HepG2 (cell line): ENCODE results near the gene MRI1. TPM values are rescaled to one million over a fixed set of nuclear protein-coding genes. Genes with fewer than 3 reads are reported as not detected.

Source experiments
- FOXA1 ChIP-seq, 2 experiments: fragments of 450-650 bp in 1 of 2; sonication (generic) in 1 of 2; formaldehyde crosslinking in 1 of 2; IDR thresholded peaks; 2 replicates each; pipeline versions ENCODE4 v1.4.0 to v1.6.1; 2016 to 2020; ENCODE audit warnings: missing genetic modification reagents in 1 of 2
- GTF3A ChIP-seq: sonication (generic); formaldehyde crosslinking; conservative IDR thresholded peaks from 2 replicates; pipeline ENCODE4 v1.4.0; 2020; ENCODE audit warnings: mild to moderate bottlenecking, missing genetic modification reagents
- MED1 ChIP-seq: sonication (generic); formaldehyde crosslinking; IDR thresholded peaks from 2 replicates; pipeline ENCODE4 v1.4.0; 2020; ENCODE audit warnings: missing genetic modification reagents
- NRL ChIP-seq: sonication (generic); formaldehyde crosslinking; IDR thresholded peaks from 2 replicates; pipeline ENCODE4 v1.5.0; 2020; ENCODE audit warnings: missing genetic modification reagents, mild to moderate bottlenecking, moderate library complexity, borderline replicate concordance
- REPIN1 ChIP-seq: sonication (generic); formaldehyde crosslinking; IDR thresholded peaks from 2 replicates; pipeline ENCODE4 v1.8.0; 2022; ENCODE audit warnings: missing genetic modification reagents, low read depth, mild to moderate bottlenecking, borderline replicate concordance
- RNF2 ChIP-seq: fragments of 450-650 bp; conservative IDR thresholded peaks from 2 replicates; pipeline ENCODE4 v1.6.1; 2016; ENCODE audit warnings: low read depth
- SMARCC2 ChIP-seq: fragments of 450-650 bp; IDR thresholded peaks from 2 replicates; pipeline ENCODE4 v1.6.1; 2017; ENCODE audit warnings: antibody characterized with exemption, mild to moderate bottlenecking
- ZNF17 ChIP-seq: sonication (generic); formaldehyde crosslinking; IDR thresholded peaks from 2 replicates; pipeline ENCODE4 v1.5.0; 2020; ENCODE audit warnings: mild to moderate bottlenecking, missing genetic modification reagents
- ZNF224 ChIP-seq: sonication (generic); formaldehyde crosslinking; IDR thresholded peaks from 2 replicates; pipeline ENCODE4 v1.5.0; 2020; ENCODE audit warnings: mild to moderate bottlenecking, missing genetic modification reagents
- ZNF292 ChIP-seq: sonication (generic); formaldehyde crosslinking; IDR thresholded peaks from 2 replicates; pipeline ENCODE4 v1.8.1; 2022; ENCODE audit warnings: mild to moderate bottlenecking, low read depth, missing genetic modification reagents, borderline replicate concordance
- ZNF33A ChIP-seq: sonication (generic); formaldehyde crosslinking; IDR thresholded peaks from 2 replicates; pipeline ENCODE4 v1.5.1; 2020; ENCODE audit warnings: missing genetic modification reagents, mild to moderate bottlenecking, moderate library complexity, borderline replicate concordance
- ZNF382 ChIP-seq: sonication (generic); formaldehyde crosslinking; IDR thresholded peaks from 2 replicates; pipeline ENCODE4 v1.5.0; 2020; ENCODE audit warnings: missing genetic modification reagents, mild to moderate bottlenecking, borderline replicate concordance
- ZNF460 ChIP-seq: sonication (generic); formaldehyde crosslinking; IDR thresholded peaks from 2 replicates; pipeline ENCODE4 v1.5.1; 2020; ENCODE audit warnings: missing genetic modification reagents, mild to moderate bottlenecking, borderline replicate concordance
- ZNF501 ChIP-seq: sonication (generic); formaldehyde crosslinking; IDR thresholded peaks from 2 replicates; pipeline ENCODE4 v1.5.1; 2020; ENCODE audit warnings: mild to moderate bottlenecking, moderate library complexity, missing genetic modification reagents
- ZNF670 ChIP-seq: sonication (generic); formaldehyde crosslinking; IDR thresholded peaks from 2 replicates; pipeline ENCODE4 v1.8.0; 2022; ENCODE audit warnings: mild to moderate bottlenecking, missing genetic modification reagents, borderline replicate concordance
- ZNF724P ChIP-seq: sonication (generic); formaldehyde crosslinking; IDR thresholded peaks from 2 replicates; pipeline ENCODE4 v1.8.0; 2022; ENCODE audit warnings: missing genetic modification reagents, borderline replicate concordance
- ZNF75D ChIP-seq: sonication (generic); formaldehyde crosslinking; IDR thresholded peaks from 2 replicates; pipeline ENCODE4 v1.8.1; 2023; ENCODE audit warnings: missing genetic modification reagents, mild to moderate bottlenecking, borderline replicate concordance
- polyA plus RNA-seq, 8 experiments: library from polyadenylated mRNA; depleted of rRNA in 3 of 8; stranded (reverse) in 7 of 8; unstranded in 1 of 8; fragments of >200 nt; fragmentation: Illumina TruSeq in 4 of 8; extraction: Trizol in 4 of 8; gene quantifications; 2 replicates each; pipeline versions ENCODE4 v1.2.1 to v1.2.3, GENCODE V29; 2011 to 2016; ENCODE audit warnings: low read depth in 4 of 8, missing spikeins in 1 of 8, mixed read lengths in 1 of 8; ENCODE audit not compliant: insufficient read depth in 1 of 8
- total RNA-seq, 5 experiments: library from RNA; depleted of rRNA; stranded (reverse); fragments of >200 nt; fragmentation: Illumina TruSeq; extraction: Trizol; gene quantifications; 2 replicates each; pipeline ENCODE4 v1.2.3, GENCODE V29; 2016; ENCODE audit warnings: low read depth in 1 of 5
- TF ChIP-seq, protein P1 (sequence below): IDR thresholded peaks from 2 replicates; pipeline ENCODE4 v1.6.1; 2016; ENCODE audit warnings: missing compliant biosample characterization, missing genetic modification reagents, borderline replicate concordance
- TF ChIP-seq, protein P2 (sequence below): sonication (generic); formaldehyde crosslinking; IDR thresholded peaks from 2 replicates; pipeline ENCODE4 v1.5.0; 2020; ENCODE audit warnings: mild to moderate bottlenecking, low read depth, missing genetic modification reagents, borderline replicate concordance
- TF ChIP-seq, protein P3 (sequence below): sonication (generic); formaldehyde crosslinking; conservative IDR thresholded peaks from 2 replicates; pipeline ENCODE4 v1.4.0; 2020; ENCODE audit warnings: missing genetic modification reagents
- TF ChIP-seq, protein P4 (sequence below): sonication (generic); formaldehyde crosslinking; IDR thresholded peaks from 2 replicates; pipeline ENCODE4 v1.4.0; 2020; ENCODE audit warnings: missing genetic modification reagents
- TF ChIP-seq, protein P5 (sequence below): sonication (generic); formaldehyde crosslinking; IDR thresholded peaks from 2 replicates; pipeline ENCODE4 v1.8.0; 2022; ENCODE audit warnings: mild to moderate bottlenecking, missing genetic modification reagents, moderate library complexity

MRI1 gene
- total and polyA plus RNA-seq, 2 of the 13 experiments (the other 11 are each of a cell fraction or from before 2014, with no cell fraction given): 20.1 to 20.6 TPM

DNA sequence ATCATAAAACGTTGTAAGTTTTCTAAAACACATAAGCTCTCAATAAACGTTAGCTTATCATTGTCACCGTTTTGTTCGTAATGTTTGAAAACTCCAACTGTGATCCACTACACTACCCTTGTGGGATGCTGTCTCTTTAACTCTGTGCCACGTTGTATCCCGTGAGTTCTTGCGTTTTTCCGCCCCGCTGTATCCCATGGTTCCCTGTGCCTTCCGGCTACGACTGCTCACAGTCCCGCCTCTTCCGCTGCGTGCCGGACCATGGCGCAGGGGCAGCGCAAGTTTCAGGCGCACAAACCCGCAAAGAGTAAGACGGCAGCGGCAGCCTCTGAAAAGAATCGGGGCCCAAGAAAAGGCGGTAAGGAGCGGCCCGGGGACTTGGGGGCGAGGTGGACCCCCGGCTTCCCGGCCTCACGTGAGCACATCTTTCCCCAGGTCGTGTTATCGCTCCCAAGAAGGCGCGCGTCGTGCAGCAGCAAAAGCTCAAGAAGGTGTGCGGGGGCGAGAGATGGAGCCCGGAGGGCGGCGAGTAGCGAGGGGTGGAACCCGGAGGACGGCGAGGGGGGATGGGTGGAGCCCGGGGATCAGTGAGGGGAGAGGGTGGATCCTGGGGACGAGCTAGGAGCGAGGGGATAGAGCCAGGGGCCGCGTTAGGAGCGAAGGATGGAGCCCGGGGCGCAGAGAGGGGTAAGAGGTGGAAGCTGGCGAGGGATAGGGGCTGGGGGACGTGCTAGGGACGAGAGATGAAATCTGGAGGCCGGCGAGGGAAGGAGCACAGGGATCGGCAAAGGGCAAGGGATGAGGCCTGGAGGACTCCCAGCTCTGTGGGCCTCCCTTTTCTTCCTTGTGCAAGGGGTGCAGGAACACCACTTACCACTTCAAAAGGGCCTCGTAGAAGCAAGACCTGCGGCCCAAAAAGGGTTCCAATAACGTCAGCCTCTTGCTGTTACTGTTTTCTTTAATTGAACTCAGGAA is 10.2 kb downstream of the MRI1 start, which contains the start of gene C19orf53 (continued):
- TF ChIP-seq, protein P1, sequence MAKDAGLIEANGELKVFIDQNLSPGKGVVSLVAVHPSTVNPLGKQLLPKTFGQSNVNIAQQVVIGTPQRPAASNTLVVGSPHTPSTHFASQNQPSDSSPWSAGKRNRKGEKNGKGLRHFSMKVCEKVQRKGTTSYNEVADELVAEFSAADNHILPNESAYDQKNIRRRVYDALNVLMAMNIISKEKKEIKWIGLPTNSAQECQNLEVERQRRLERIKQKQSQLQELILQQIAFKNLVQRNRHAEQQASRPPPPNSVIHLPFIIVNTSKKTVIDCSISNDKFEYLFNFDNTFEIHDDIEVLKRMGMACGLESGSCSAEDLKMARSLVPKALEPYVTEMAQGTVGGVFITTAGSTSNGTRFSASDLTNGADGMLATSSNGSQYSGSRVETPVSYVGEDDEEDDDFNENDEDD (CRISPR knock-in tag): peak; percentile 78
- TF ChIP-seq ZNF75D (CRISPR knock-in tag) (no peak), RNF2 (0 out of 2 replicates have a peak, but pooled peaks have one; percentile 49), ZNF292 (CRISPR knock-in tag) (0 out of 2 replicates have a peak, but pooled peaks have one; percentile 61), SMARCC2 (no peak), ZNF670 (peak; percentile 78; the same call in 1 of the 2 replicates), ZNF224 (CRISPR knock-in tag) (no peak), ZNF33A (no peak), GTF3A (CRISPR knock-in tag) (peak; percentile 88; the same call in 1 of the 2 replicates), REPIN1 (CRISPR knock-in tag) (peak; percentile 95), ZNF460 (no peak; the same call in 1 of the 2 replicates), ZNF724P (no peak), FOXA1 (IDR thresholded peaks at IDR 0.05) (no peak), FOXA1 (CRISPR knock-in tag; IDR thresholded peaks at IDR 0.05) (no peak), NRL (CRISPR knock-in tag) (peak; percentile 79), ZNF17 (CRISPR knock-in tag) (no peak), ZNF501 (CRISPR knock-in tag) (peak; percentile 94), ZNF382 (CRISPR knock-in tag) (no peak), MED1 (peak; percentile 59)
- TF ChIP-seq, protein P2, sequence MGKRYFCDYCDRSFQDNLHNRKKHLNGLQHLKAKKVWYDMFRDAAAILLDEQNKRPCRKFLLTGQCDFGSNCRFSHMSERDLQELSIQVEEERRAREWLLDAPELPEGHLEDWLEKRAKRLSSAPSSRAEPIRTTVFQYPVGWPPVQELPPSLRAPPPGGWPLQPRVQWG (CRISPR knock-in tag): no peak
- TF ChIP-seq, protein P3, sequence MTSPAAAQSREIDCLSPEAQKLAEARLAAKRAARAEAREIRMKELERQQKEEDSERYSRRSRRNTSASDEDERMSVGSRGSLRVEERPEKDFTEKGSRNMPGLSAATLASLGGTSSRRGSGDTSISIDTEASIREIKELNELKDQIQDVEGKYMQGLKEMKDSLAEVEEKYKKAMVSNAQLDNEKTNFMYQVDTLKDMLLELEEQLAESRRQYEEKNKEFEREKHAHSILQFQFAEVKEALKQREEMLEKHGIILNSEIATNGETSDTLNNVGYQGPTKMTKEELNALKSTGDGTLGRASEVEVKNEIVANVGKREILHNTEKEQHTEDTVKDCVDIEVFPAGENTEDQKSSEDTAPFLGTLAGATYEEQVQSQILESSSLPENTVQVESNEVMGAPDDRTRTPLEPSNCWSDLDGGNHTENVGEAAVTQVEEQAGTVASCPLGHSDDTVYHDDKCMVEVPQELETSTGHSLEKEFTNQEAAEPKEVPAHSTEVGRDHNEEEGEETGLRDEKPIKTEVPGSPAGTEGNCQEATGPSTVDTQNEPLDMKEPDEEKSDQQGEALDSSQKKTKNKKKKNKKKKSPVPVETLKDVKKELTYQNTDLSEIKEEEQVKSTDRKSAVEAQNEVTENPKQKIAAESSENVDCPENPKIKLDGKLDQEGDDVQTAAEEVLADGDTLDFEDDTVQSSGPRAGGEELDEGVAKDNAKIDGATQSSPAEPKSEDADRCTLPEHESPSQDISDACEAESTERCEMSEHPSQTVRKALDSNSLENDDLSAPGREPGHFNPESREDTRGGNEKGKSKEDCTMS (CRISPR knock-in tag): 0 out of 2 replicates have a peak, but pooled peaks have one; percentile 42
- TF ChIP-seq, protein P4, sequence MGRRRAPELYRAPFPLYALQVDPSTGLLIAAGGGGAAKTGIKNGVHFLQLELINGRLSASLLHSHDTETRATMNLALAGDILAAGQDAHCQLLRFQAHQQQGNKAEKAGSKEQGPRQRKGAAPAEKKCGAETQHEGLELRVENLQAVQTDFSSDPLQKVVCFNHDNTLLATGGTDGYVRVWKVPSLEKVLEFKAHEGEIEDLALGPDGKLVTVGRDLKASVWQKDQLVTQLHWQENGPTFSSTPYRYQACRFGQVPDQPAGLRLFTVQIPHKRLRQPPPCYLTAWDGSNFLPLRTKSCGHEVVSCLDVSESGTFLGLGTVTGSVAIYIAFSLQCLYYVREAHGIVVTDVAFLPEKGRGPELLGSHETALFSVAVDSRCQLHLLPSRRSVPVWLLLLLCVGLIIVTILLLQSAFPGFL (CRISPR knock-in tag): no peak
- TF ChIP-seq, protein P5, sequence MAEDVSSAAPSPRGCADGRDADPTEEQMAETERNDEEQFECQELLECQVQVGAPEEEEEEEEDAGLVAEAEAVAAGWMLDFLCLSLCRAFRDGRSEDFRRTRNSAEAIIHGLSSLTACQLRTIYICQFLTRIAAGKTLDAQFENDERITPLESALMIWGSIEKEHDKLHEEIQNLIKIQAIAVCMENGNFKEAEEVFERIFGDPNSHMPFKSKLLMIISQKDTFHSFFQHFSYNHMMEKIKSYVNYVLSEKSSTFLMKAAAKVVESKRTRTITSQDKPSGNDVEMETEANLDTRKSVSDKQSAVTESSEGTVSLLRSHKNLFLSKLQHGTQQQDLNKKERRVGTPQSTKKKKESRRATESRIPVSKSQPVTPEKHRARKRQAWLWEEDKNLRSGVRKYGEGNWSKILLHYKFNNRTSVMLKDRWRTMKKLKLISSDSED: no peak
